ENCODE results near the gene OARD1.

The OARD1 gene

DNA sequence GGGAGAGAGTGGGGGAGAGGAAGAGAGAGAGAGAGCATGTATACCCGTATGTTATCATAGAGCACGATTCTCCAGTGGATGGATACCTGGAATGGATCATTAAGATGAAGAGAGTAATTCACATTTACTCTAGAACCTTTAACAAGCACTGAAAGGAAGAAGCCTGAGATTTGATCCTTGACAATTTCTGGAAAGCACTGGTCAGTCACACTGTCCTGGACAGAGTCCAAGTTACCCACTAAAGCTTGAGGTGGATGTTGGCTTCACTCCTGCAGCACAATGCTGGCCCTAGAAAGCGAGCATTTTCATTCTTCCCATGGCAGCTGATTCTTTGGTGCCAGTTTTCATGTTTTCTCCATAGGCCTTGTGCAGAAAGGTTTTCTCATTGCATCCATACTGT lies 26.2 kb upstream of the OARD1 start:
- no peak overlapping the region for H3K4me3 ChIP-seq (ENCODE audit: low read depth, low read length)
- TF ChIP-seq CTCF (IDR thresholded peaks at IDR 0.05; ENCODE audit: borderline replicate concordance, insufficient read depth, low read depth, low read length), result no peak

DNA sequence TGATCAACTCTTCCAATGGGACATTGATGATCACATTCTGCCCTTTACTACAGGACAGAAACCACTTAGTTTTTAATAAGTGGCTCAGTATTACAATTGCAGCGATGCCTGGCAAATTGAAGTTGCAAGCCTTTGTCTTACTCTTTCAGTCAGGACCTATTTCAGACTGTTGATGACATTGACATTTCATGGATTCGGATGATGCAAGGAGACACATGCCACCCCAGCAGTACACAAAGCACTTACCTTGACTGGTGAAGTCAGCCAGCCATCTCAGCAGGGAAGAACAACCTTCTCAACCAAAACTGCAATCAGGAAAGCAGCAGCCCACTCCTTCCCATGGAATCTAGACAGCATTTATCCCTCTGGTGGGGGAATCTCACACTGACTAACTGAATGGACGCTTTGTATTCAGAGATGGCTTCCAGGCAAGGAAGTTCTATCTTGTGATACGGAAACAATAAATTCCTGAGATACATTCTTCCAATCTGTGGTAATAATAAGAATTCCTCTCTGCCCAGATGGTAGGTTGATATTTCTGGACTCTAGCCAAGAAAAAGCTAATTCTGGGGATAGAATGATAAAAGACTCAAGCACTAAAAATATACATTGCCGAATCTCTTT lies 25.4 kb upstream of the OARD1 start:
- no peak for TF ChIP-seq CTCF (IDR thresholded peaks at IDR 0.05; ENCODE audit: borderline replicate concordance, insufficient read depth, low read depth, low read length)
- H3K4me3 ChIP-seq (ENCODE audit: low read depth, low read length), result no peak overlapping the region

DNA sequence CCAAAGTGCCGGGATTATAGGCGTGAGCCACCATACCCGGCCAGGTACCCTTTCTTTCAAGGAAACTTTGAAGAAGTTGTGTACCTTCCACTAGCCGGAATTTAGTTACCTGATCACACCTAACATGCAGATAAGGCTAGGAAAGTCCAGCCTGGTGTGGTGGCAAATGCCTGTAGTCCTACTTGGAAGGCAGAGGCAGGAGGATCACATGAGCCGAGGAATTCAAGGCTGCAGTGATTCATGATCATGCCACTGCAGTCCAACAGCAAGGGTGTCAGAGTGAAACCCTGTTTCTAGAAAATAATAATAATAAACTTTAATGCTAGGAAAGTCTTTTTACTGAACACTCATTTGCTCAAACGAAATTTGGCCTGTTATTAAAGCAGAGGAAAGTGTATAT lies 21.6 kb upstream of the OARD1 start:
- TF ChIP-seq CTCF (IDR thresholded peaks at IDR 0.05; ENCODE audit: borderline replicate concordance, insufficient read depth, low read depth, low read length), result no peak

GRCh38 chr6:41092421-41093140 lies 20.4 kb upstream of the OARD1 start:
- no peak for TF ChIP-seq CTCF (IDR thresholded peaks at IDR 0.05; ENCODE audit: borderline replicate concordance, insufficient read depth, low read depth, low read length)
- H3K4me3 ChIP-seq (ENCODE audit: low read depth, low read length), result no peak overlapping the region

More for the DNA sequence above, 21.6 kb upstream of the OARD1 start:
- H3K4me3 ChIP-seq (ENCODE audit: low read depth, low read length), result no peak overlapping the region

DNA sequence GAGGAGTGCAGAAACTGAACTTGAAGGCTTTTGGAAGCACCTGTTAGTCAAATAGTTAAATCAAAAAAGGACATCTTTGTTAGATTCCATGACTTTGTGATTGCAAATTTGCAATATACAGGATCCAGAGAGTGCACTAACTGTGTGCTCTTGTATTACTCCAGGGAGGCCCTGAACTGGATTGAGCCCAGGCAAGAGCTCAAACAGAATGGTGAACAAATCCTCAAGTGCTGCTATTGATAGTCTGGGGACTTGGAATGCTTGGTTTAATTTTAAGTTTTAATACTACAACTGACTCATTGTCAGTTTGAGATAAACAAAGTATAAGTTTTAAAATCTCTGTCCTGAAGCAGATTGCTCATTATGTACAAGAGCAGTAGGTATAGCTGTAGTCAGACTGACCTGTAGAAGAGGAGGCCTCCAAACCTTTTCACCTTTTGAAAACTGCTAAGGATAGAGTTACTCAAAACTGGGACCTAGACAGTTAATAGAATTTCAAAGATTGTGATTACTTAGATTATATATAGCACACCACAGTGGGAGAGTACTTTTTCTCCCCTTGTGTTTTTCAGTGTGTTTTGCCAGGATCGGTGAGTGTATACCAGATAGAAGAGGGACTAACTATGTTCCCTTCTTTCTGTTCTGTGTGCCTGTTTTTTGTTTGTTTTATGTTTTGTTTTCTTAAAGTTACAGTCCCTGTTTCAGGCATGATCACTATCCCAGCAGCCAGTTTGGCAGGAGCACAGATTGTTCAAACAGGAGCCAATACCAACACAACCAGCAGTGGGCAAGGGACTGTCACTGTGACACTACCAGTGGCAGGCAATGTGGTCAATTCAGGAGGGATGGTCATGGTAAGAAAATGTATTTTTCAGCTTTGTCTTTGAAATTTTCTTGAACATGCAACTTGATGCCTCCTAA lies 18.9 kb upstream of the OARD1 start:
- H3K4me3 ChIP-seq (ENCODE audit: low read depth, low read length), result no peak overlapping the region
- no peak for TF ChIP-seq CTCF (IDR thresholded peaks at IDR 0.05; ENCODE audit: borderline replicate concordance, insufficient read depth, low read depth, low read length)

GRCh38 chr6:41088451-41088850 lies 16.3 kb upstream of the OARD1 start:
- no peak overlapping the region for H3K4me3 ChIP-seq (ENCODE audit: low read depth, low read length)
- no peak for TF ChIP-seq CTCF (IDR thresholded peaks at IDR 0.05; ENCODE audit: borderline replicate concordance, insufficient read depth, low read depth, low read length)
